ENCODE data around the gene BCL11B.

GRCh38 chr14:99215277-99215676, 56.7 kb downstream of the BCL11B start:
- TF ChIP-seq, protein P1, sequence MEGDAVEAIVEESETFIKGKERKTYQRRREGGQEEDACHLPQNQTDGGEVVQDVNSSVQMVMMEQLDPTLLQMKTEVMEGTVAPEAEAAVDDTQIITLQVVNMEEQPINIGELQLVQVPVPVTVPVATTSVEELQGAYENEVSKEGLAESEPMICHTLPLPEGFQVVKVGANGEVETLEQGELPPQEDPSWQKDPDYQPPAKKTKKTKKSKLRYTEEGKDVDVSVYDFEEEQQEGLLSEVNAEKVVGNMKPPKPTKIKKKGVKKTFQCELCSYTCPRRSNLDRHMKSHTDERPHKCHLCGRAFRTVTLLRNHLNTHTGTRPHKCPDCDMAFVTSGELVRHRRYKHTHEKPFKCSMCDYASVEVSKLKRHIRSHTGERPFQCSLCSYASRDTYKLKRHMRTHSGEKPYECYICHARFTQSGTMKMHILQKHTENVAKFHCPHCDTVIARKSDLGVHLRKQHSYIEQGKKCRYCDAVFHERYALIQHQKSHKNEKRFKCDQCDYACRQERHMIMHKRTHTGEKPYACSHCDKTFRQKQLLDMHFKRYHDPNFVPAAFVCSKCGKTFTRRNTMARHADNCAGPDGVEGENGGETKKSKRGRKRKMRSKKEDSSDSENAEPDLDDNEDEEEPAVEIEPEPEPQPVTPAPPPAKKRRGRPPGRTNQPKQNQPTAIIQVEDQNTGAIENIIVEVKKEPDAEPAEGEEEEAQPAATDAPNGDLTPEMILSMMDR (IDR thresholded peaks at IDR 0.05) = no peak
- no peak for TF ChIP-seq POLR2A (IDR thresholded peaks at IDR 0.05)

Measured in Peyer's patch (tissue), 4 donors.